CD4-positive, alpha-beta memory T cell (primary cell): ENCODE results near the gene SPACDR. TPM values are rescaled to one million over a fixed set of nuclear protein-coding genes. Genes with fewer than 3 reads are reported as not detected.
A peak's percentile ranks its signal among the peaks of the same experiment; 100 is the strongest.

ENCODE experiments used
- CTCF ChIA-PET: fragments of 350-600 bp; sonication (Branson Sonifier 250); formaldehyde crosslinking; loops from one replicate; lab custom pipeline; 2021; ENCODE audit warnings: inconsistent platforms; ENCODE audit not compliant: partially characterized antibody; lab: Charles Lee
- POLR2A ChIA-PET: fragments of 350-600 bp; sonication (Branson Sonifier 250); formaldehyde crosslinking; loops from one replicate; lab custom pipeline; 2021; ENCODE audit not compliant: partially characterized antibody; lab: Charles Lee
- DNase-seq, 5 donors: peaks; one replicate each; pipeline versions ENCODE4 v3.0.0 to v3.0.0-alpha.2; 2020 to 2022; ENCODE audit warnings: mixed read lengths in 1 of 5
- H3K27ac ChIP-seq: one replicate; pipeline ENCODE4 v1.7.0; 2013; ENCODE audit warnings: low read depth, low read length
- H3K27me3 ChIP-seq: 2 replicates; pipeline ENCODE4 v1.7.0; 2013; ENCODE audit warnings: mild to moderate bottlenecking, low read length, moderate library complexity; ENCODE audit not compliant: insufficient read depth
- H3K36me3 ChIP-seq: 2 replicates; pipeline ENCODE4 v1.7.0; 2013; ENCODE audit warnings: mild to moderate bottlenecking, low read length, moderate library complexity; ENCODE audit not compliant: insufficient read depth
- H3K4me1 ChIP-seq: 2 replicates; pipeline ENCODE4 v1.7.0; 2013; ENCODE audit warnings: mild to moderate bottlenecking, low read length, moderate library complexity; ENCODE audit not compliant: insufficient read depth
- H3K4me3 ChIP-seq, 2 donors: one replicate each; pipeline ENCODE4 v1.7.0; 2013; ENCODE audit warnings: low read length in 2 of 2, mild to moderate bottlenecking in 1 of 2
- H3K9me3 ChIP-seq, 2 donors: one replicate each; pipeline ENCODE4 v1.7.0; 2013; ENCODE audit warnings: low read length in 2 of 2, control low read depth in 1 of 2; ENCODE audit not compliant: control insufficient read depth in 1 of 2
- H3K27ac Mint-ChIP-seq, 7 donors: one replicate each; pipeline ENCODE4 v1.8.0; 2020 to 2021; ENCODE audit warnings: mixed read lengths in 7 of 7, mild to moderate bottlenecking in 6 of 7, inconsistent platforms in 3 of 7, moderate library complexity in 3 of 7
- H3K27me3 Mint-ChIP-seq, 2 donors: one replicate each; pipeline ENCODE4 v1.8.0; 2020 to 2021; ENCODE audit warnings: mixed read lengths in 2 of 2
- H3K36me3 Mint-ChIP-seq, 2 donors: one replicate each; pipeline ENCODE4 v1.8.0; 2020 to 2021; ENCODE audit warnings: mixed read lengths in 2 of 2, inconsistent platforms in 1 of 2, mild to moderate bottlenecking in 1 of 2
- H3K4me1 Mint-ChIP-seq, 4 donors: one replicate each; pipeline ENCODE4 v1.8.0; 2020 to 2021; ENCODE audit warnings: mixed read lengths in 4 of 4, mild to moderate bottlenecking in 1 of 4
- H3K4me3 Mint-ChIP-seq, 8 donors: one replicate each; pipeline ENCODE4 v1.8.0; 2020 to 2021; ENCODE audit warnings: mixed read lengths in 8 of 8, mild to moderate bottlenecking in 7 of 8, moderate library complexity in 6 of 8, inconsistent platforms in 3 of 8
- H3K9me3 Mint-ChIP-seq, 8 donors: one replicate each; pipeline ENCODE4 v1.8.0; 2020 to 2021; ENCODE audit warnings: mixed read lengths in 8 of 8, mild to moderate bottlenecking in 5 of 8, inconsistent platforms in 3 of 8, moderate library complexity in 1 of 8
- intact Hi-C: fragments of 100-400 bp; cut with micrococcal nuclease; formaldehyde crosslinking; loops from one replicate; pipeline ENCODE4 v1.15.1; 2023
- polyA plus RNA-seq, 2 donors: library from polyadenylated mRNA; unstranded; fragments of 300-500 nt; fragmentation: Illumina TruSeq; gene quantifications; one replicate each; pipeline ENCODE4 v1.2.3, GENCODE V29; 2021
- total RNA-seq, 2 experiments: library from RNA; stranded (reverse); gene quantifications; one replicate each; pipeline ENCODE4 v1.2.3, GENCODE V29; 2021

Gene SPACDR
- total and polyA plus RNA-seq, 4 experiments from 2014 or later, result 0.26 to 5.7 (median 2.5) TPM

DNA sequence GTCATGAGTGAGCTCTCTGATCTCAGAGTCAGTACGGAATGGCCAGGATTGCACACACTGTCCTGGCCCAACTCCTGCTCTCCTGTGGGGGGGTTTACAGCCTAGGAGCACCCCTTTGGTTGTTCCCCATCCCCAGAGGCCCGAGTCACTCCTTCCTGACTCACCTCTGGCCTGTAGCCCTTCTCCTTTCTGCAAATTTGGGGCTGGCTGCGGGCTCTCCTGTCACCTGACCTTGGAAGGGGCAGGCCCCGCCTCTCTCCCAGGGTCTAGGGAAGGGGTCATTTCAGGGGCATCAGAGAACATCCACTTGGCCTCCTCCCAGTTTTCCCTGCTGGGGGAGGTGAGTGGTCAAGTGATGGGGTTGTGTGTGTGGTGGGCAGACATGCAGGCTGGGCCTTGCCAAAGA, 21.4 kb upstream of the SPACDR start:
- peak overlapping the region in 3 of 8 donors; percentile 25 to 54 (median 29) for H3K4me3 Mint-ChIP-seq
- H3K27me3 ChIP-seq, result no peaks in the 10 kb centered on the region
- peaks cover 23% of the 10 kb centered on the region for H3K4me1 ChIP-seq
- no peaks in the 10 kb centered on the region for H3K27me3 Mint-ChIP-seq
- no peaks in the 10 kb centered on the region for H3K36me3 ChIP-seq
- H3K36me3 Mint-ChIP-seq, result peaks cover 0 to 2% of the 10 kb centered on the region in 2 donors
- POLR2A ChIA-PET, result no interaction called here
- no peaks in the 10 kb centered on the region for H3K9me3 Mint-ChIP-seq
- H3K27ac Mint-ChIP-seq, result peak overlapping the region in 1 of 7 donors; percentile 81
- no peaks in the 10 kb centered on the region for H3K9me3 ChIP-seq
- DNase-seq, result no peak
- peaks cover 13 to 36% (median 17%) of the 10 kb centered on the region in 4 donors for H3K4me1 Mint-ChIP-seq
- CTCF ChIA-PET, result interaction anchor here (0.7 to 2.2 kb wide), 5 partner anchors 12 to 208 kb away, joined by 3 to 6 read pairs (median 4); no protein-coding TSS in a partner anchor
- no peak overlapping the region for H3K27ac ChIP-seq
- no peak overlapping the region for H3K4me3 ChIP-seq
- intact Hi-C loops, result no loop called here

DNA sequence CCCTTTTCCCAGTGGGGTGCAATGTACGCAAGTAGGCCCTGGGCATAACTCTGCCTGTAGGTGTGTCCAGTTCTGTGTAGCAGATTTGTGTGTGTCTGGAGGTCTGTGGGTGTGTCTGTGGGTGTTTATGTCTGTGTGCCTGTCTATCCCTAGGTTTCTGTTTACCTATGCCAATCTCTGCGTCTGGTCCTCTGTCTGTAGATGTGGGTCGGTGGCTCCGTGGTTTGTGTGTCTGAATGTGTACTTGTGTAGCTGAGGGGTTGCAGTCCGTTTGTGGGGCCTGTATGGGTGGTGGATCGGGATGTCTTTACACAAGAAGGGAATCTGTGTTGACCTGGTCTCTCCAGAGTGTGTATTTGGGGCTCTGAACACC, 20.6 kb upstream of the SPACDR start:
- H3K27ac Mint-ChIP-seq, result peak overlapping the region in 6 of 7 donors; percentile 6 to 90 (median 59)
- Histone ChIP-seq H3K27me3 (no peaks in the 10 kb centered on the region), H3K4me3 (no peak overlapping the region), H3K36me3 (no peaks in the 10 kb centered on the region), H3K4me1 (peaks cover 27% of the 10 kb centered on the region), H3K27ac (no peak overlapping the region), H3K9me3 (no peaks in the 10 kb centered on the region)
- peak overlapping the region; percentile 30 to 78 (median 60) for H3K4me3 Mint-ChIP-seq
- H3K36me3 Mint-ChIP-seq, result peaks cover 0 to 2% of the 10 kb centered on the region in 2 donors
- H3K9me3 Mint-ChIP-seq, result no peaks in the 10 kb centered on the region
- intact Hi-C loops, result no loop called here
- H3K27me3 Mint-ChIP-seq, result no peaks in the 10 kb centered on the region
- ChIA-PET POLR2A (interaction anchor here (1.0 kb wide), 1 partner anchor 15 kb away, joined by 3 read pairs; no protein-coding TSS in a partner anchor), CTCF (interaction anchor here (0.7 to 2.2 kb wide), 5 partner anchors 13 to 208 kb away, joined by 3 to 6 read pairs (median 4); no protein-coding TSS in a partner anchor)
- DNase-seq, result peak in 1 of 5 donors; percentile 42
- peaks cover 13 to 30% (median 18%) of the 10 kb centered on the region in 4 donors for H3K4me1 Mint-ChIP-seq

DNA sequence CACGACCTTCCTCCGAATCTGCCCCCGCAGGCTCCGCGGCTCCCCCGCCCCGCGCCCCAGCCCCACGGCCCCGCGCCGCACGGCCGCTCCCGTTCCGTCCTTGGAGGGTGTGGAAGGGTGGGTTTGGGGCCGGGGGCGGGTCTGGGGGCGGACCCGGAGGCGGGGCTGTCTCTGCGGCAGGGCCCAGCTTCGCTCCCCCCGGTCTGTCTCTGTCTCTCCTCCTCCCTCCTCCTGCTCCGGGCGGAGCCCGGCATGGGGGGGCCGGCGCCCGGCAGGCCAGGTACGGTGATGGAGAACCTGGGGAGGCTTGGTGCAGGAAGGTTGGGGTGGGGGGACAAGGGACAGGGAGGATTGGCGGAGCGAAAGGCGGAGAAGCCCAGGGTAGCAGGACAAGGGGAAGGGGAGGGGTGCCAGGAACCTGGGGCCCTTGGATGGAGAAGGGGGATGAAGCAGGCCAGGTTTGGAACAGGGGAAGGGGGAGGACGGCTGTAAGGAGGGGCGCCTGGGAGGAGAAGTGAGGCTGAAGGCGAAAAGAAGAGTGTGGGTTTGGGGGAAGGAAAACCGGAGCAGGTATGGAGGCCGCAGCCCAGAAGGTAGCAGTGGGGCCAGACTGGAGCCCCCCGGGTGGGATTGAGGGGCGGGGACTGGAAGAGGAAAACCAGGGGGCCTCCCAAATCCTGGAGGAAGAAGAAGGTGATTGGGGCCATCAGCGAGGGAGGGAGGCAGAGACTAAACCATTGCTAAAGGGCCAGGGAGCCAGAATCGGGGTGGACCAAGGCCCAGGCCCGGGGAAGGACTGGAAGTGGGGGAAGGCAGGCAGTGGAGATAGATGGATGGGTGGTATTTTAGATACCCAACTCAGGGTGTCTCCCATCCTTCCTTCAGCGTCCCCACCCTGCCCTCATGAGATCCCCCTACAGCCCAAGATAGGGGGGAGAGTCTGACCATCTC, 19.9 kb upstream of the SPACDR start, which contains the start of gene NYAP1:
Gene NYAP1, plus strand, starts transcription at position 206 of the 951 bp plus-strand sequence. CDS start 1,385 bp downstream, outside the sequence.
- DNase-seq, result peak in 4 of 5 donors; percentile 55 to 69 (median 61)
- H3K4me3 ChIP-seq, result peak within 1 kb of the TSS in 1 of 2 donors; percentile 64
- peak within 1 kb of the TSS; percentile 83 to 90 (median 86) for H3K4me3 Mint-ChIP-seq
- ChIA-PET POLR2A (interaction anchor here (1.0 to 2.3 kb wide), 6 partner anchors 9 to 87 kb away, joined by 3 to 12 read pairs (median 5); partner anchors contain the start of gene MEPCE), CTCF (interaction anchor here (1.0 to 7.9 kb wide), 6 partner anchors 14 to 209 kb away, joined by 3 to 76 read pairs (median 6); no protein-coding TSS in a partner anchor)
- H3K36me3 ChIP-seq, result no peaks in the 10 kb centered on the region
- H3K27ac ChIP-seq, result peak within 1 kb of the TSS; percentile 45
- H3K9me3 ChIP-seq, result no peaks in the 10 kb centered on the region
- H3K27ac Mint-ChIP-seq, result peak within 1 kb of the TSS; percentile 8 to 90 (median 72)
- peaks cover 16 to 31% (median 20%) of the 10 kb centered on the region in 4 donors for H3K4me1 Mint-ChIP-seq
- H3K4me1 ChIP-seq, result peaks cover 32% of the 10 kb centered on the region
- intact Hi-C loops, result loop anchor here (1.0 to 2.0 kb wide), 6 partner anchors 9 to 211 kb away; partner anchors contain the start of genes AGFG2 and GIGYF1
- peaks cover 0 to 4% of the 10 kb centered on the region in 2 donors for H3K36me3 Mint-ChIP-seq
- H3K27me3 ChIP-seq, result no peaks in the 10 kb centered on the region
- H3K27me3 Mint-ChIP-seq, result no peaks in the 10 kb centered on the region
- H3K9me3 Mint-ChIP-seq, result peaks cover 0 to under 1% (median 0%) of the 10 kb centered on the region in 8 donors

DNA sequence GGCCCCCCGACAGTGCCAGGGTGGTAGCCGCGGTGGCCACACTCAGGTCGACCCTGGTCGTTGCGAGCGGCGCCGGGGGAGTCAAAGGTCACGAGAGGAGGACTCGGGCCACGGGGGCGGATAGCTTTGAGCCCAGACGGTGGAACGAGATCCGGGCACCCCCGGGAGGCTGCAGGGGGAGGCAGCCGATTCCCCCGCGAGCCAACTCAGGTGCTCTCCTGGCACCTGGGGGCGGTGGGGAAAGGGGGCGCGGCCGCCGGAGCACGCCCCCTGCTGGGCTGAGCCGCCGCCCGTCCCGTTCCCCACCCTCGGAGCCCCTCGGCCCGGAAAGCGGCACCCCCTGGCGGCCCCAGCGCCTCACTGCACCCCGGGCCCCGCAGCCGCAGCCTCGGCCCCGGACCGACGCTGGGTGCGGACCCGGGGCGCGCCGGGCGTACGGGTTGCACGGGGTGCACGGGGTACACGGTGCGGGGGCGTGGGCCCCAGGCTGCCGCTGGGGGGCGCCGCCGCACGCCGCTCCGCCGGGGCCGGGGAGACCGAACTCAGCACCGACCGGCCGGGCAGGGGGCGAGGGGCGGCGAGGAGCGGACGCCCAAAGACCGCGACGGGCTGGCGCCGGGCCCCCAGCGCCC, 19.1 kb upstream of the SPACDR start:
- Histone ChIP-seq H3K4me3 (peak overlapping the region in 1 of 2 donors; percentile 64), H3K27ac (peak overlapping the region; percentile 45), H3K4me1 (peaks cover 32% of the 10 kb centered on the region), H3K36me3 (no peaks in the 10 kb centered on the region), H3K9me3 (no peaks in the 10 kb centered on the region), H3K27me3 (no peaks in the 10 kb centered on the region)
- DNase-seq, result peak; percentile 75 to 85 (median 79)
- intact Hi-C loops, result loop anchor here (1.0 to 2.0 kb wide), 6 partner anchors 10 to 212 kb away; partner anchors contain the start of genes AGFG2 and GIGYF1
- Mint-ChIP-seq H3K27me3 (no peaks in the 10 kb centered on the region), H3K4me3 (peak overlapping the region; percentile 83 to 90 (median 86)), H3K36me3 (peaks cover 0 to 6% of the 10 kb centered on the region in 2 donors), H3K9me3 (peaks cover 0 to 2% (median 0%) of the 10 kb centered on the region in 8 donors), H3K27ac (peak overlapping the region in 5 of 7 donors; percentile 29 to 85 (median 53)), H3K4me1 (peaks cover 16 to 34% (median 21%) of the 10 kb centered on the region in 4 donors)
- POLR2A ChIA-PET, result interaction anchor here (0.8 to 2.3 kb wide), 9 partner anchors 10 to 88 kb away, joined by 4 to 12 read pairs (median 5); partner anchors contain the start of genes AGFG2 and MEPCE
- CTCF ChIA-PET, result interaction anchor here (0.6 to 7.9 kb wide), 29 partner anchors 9 to 210 kb away, joined by 3 to 76 read pairs (median 4); partner anchors contain the start of genes AGFG2, FBXO24, LRCH4 and MOSPD3

DNA sequence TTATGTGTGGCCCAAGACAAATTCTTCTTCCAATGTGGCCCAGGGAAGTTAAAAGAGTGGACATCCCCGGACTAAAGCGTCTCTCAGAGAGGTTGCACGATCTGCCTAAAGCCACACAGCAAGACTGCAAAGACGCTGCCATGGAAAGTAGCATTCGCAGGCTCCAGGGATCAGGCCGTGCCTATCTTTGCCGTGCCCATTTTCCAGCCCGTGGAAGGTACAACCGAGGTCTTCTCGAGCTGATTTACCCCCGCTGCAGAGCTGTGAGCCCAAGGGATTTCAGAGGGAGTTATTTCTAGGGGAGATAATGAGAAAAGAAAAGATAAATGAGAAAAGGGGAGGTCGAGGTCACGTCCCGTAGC, 18.6 kb upstream of the SPACDR start:
- DNase-seq, result no peak
- peaks cover 32% of the 10 kb centered on the region for H3K4me1 ChIP-seq
- Mint-ChIP-seq H3K9me3 (peaks cover 0 to 2% (median 0%) of the 10 kb centered on the region in 8 donors), H3K4me1 (peaks cover 16 to 34% (median 21%) of the 10 kb centered on the region in 4 donors), H3K4me3 (peak overlapping the region; percentile 83 to 90 (median 86)), H3K27me3 (no peaks in the 10 kb centered on the region), H3K27ac (peak overlapping the region in 6 of 7 donors; percentile 29 to 85 (median 62)), H3K36me3 (peaks cover 0 to 8% of the 10 kb centered on the region in 2 donors)
- H3K27ac ChIP-seq, result peak overlapping the region; percentile 45
- H3K36me3 ChIP-seq, result no peaks in the 10 kb centered on the region
- ChIA-PET POLR2A (interaction anchor here (0.8 to 2.3 kb wide), 8 partner anchors 10 to 77 kb away, joined by 4 to 12 read pairs (median 6); partner anchors contain the start of genes AGFG2 and MEPCE), CTCF (interaction anchor here (0.6 to 7.9 kb wide), 29 partner anchors 9 to 211 kb away, joined by 3 to 76 read pairs (median 4); partner anchors contain the start of genes AGFG2, FBXO24, LRCH4 and MOSPD3)
- H3K27me3 ChIP-seq, result no peaks in the 10 kb centered on the region
- intact Hi-C loops, result loop anchor here (1.0 to 2.0 kb wide), 6 partner anchors 11 to 212 kb away; partner anchors contain the start of genes AGFG2 and GIGYF1
- no peaks in the 10 kb centered on the region for H3K9me3 ChIP-seq
- H3K4me3 ChIP-seq, result peak overlapping the region in 1 of 2 donors; percentile 64

DNA sequence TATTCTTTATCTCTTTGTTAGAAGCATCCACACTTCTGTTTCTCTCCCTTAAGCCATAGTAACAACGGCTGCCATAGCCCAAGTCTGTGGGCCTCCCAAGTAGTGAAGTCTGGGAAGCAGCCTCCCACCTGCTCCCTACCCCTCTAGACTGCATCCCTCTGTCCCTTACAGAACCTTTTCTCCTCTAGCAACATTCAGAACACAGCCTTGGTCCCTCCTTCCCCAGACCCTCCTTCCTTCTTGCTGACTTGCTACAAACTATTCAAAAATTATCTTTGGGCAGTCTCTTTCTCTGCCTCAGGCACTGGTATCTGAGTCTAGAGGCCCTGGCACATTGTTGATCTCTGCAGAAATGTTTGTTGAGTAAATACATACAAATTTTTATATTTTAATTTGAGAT, 17.4 kb upstream of the SPACDR start:
- no peak for DNase-seq
- H3K4me1 ChIP-seq, result peaks cover 42% of the 10 kb centered on the region
- H3K36me3 Mint-ChIP-seq, result peaks cover 4 to 13% of the 10 kb centered on the region in 2 donors
- H3K4me3 ChIP-seq, result no peak overlapping the region
- H3K4me1 Mint-ChIP-seq, result peaks cover 21 to 43% (median 27%) of the 10 kb centered on the region in 4 donors
- POLR2A ChIA-PET, result interaction anchor here (0.6 to 1.8 kb wide), 4 partner anchors 12 to 78 kb away, joined by 3 to 8 read pairs (median 6); partner anchors contain the start of gene AGFG2
- no peaks in the 10 kb centered on the region for H3K27me3 Mint-ChIP-seq
- intact Hi-C loops, result no loop called here
- CTCF ChIA-PET, result interaction anchor here (1.6 to 7.9 kb wide), 6 partner anchors 12 to 78 kb away, joined by 5 to 76 read pairs (median 15); no protein-coding TSS in a partner anchor
- peak overlapping the region in 5 of 8 donors; percentile 16 to 83 (median 40) for H3K4me3 Mint-ChIP-seq
- peaks cover 8% of the 10 kb centered on the region for H3K36me3 ChIP-seq
- peak overlapping the region in 2 of 7 donors; percentile 59 to 72 for H3K27ac Mint-ChIP-seq
- peaks cover 0 to 2% (median 0%) of the 10 kb centered on the region in 8 donors for H3K9me3 Mint-ChIP-seq
- no peak overlapping the region for H3K27ac ChIP-seq
- no peaks in the 10 kb centered on the region for H3K9me3 ChIP-seq
- no peaks in the 10 kb centered on the region for H3K27me3 ChIP-seq
